ENCODE results near the gene NEBL. TPM values are rescaled to one million over a fixed set of nuclear protein-coding genes. Genes with fewer than 3 reads are reported as not detected.

The NEBL gene
- total RNA-seq, 1 experiment from 2014 or later: 11.5 TPM

DNA sequence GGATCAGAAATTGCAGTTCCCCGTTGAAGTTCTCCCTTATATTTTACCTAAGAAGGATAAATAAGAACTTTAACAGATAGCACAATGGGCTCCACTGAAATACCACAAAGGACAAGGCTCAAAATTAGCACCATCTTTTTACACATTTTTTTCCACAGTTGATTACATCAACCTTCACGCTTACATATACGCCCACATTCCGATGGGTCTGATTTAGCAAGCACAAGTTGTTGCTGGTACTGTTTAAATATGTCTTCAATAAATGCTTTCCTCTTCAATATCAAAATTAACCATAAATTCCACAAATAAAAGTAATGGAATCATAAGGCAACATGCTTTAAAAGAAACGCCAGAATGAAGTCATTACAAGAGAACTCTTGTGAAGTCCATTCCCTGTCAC lies 79.5 kb downstream of the NEBL start:
- Histone ChIP-seq H3K9me3 (ENCODE audit: low read depth, low read length, poor library complexity, severe bottlenecking) (no peaks in the 10 kb centered on the region), H3K4me3 (ENCODE audit: low read depth, low read length, poor library complexity, severe bottlenecking) (no peak overlapping the region), H3K27me3 (replicated peaks; ENCODE audit: insufficient read depth, low read depth, low read length, poor library complexity) (no peaks in the 10 kb centered on the region), H3K36me3 (ENCODE audit: insufficient read depth, low read length, poor library complexity, severe bottlenecking) (no peaks in the 10 kb centered on the region), H3K4me1 (ENCODE audit: insufficient read depth, low read length, poor library complexity, severe bottlenecking) (no peaks in the 10 kb centered on the region), H3K27ac (ENCODE audit: low read depth, low read length, poor library complexity, severe bottlenecking) (no peak overlapping the region)
- ChIA-PET POLR2A (ENCODE audit: low non-redundant PET) (no interaction called here), CTCF (no interaction called here)
- intact Hi-C loops (cut with micrococcal nuclease; ENCODE audit: unreplicated experiment): no loop called here
- no TSS peak for BruUV-seq (replicated peaks)
- no peak for DNase-seq (ENCODE audit: low spot score)
- TF ChIP-seq, protein P1, sequence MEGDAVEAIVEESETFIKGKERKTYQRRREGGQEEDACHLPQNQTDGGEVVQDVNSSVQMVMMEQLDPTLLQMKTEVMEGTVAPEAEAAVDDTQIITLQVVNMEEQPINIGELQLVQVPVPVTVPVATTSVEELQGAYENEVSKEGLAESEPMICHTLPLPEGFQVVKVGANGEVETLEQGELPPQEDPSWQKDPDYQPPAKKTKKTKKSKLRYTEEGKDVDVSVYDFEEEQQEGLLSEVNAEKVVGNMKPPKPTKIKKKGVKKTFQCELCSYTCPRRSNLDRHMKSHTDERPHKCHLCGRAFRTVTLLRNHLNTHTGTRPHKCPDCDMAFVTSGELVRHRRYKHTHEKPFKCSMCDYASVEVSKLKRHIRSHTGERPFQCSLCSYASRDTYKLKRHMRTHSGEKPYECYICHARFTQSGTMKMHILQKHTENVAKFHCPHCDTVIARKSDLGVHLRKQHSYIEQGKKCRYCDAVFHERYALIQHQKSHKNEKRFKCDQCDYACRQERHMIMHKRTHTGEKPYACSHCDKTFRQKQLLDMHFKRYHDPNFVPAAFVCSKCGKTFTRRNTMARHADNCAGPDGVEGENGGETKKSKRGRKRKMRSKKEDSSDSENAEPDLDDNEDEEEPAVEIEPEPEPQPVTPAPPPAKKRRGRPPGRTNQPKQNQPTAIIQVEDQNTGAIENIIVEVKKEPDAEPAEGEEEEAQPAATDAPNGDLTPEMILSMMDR (conservative IDR thresholded peaks at IDR 0.05; ENCODE audit: low read depth, low read length): no peak
- no peak for TF ChIP-seq EZH2 (IDR thresholded peaks at IDR 0.05; ENCODE audit: borderline replicate concordance, low read depth, low read length, poor library complexity, severe bottlenecking)

DNA sequence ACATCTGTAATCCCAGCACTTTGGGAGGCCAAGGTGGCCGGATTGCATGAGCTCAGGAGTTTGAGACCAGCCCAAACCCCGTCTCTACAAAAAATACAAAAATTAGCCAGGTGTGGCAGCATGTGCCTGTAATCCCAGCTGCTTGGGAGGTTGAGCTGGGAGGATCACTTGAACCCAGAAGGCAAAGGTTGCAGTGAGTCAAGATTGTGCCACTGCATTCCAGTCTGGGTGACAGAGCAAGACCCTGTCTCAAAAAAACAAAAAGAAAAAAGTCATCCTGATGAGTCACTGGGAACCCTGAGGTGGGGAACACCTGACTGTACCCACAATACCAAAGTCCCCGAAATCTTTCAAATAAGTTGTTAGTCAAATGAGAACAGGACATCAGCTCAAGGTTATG lies 80.0 kb downstream of the NEBL start:
- intact Hi-C loops (cut with micrococcal nuclease; ENCODE audit: unreplicated experiment): no loop called here
- no peaks in the 10 kb centered on the region for H3K27me3 ChIP-seq (replicated peaks; ENCODE audit: insufficient read depth, low read depth, low read length, poor library complexity)
- H3K4me1 ChIP-seq (ENCODE audit: insufficient read depth, low read length, poor library complexity, severe bottlenecking): no peaks in the 10 kb centered on the region
- no peak overlapping the region for H3K4me3 ChIP-seq (ENCODE audit: low read depth, low read length, poor library complexity, severe bottlenecking)
- DNase-seq (ENCODE audit: low spot score): no peak
- ChIA-PET POLR2A (ENCODE audit: low non-redundant PET) (no interaction called here), CTCF (no interaction called here)
- no TSS peak for BruUV-seq (replicated peaks)
- H3K36me3 ChIP-seq (ENCODE audit: insufficient read depth, low read length, poor library complexity, severe bottlenecking): no peaks in the 10 kb centered on the region
- TF ChIP-seq, protein P1 (conservative IDR thresholded peaks at IDR 0.05; ENCODE audit: low read depth, low read length): no peak
- no peak for TF ChIP-seq EZH2 (IDR thresholded peaks at IDR 0.05; ENCODE audit: borderline replicate concordance, low read depth, low read length, poor library complexity, severe bottlenecking)
- no peaks in the 10 kb centered on the region for H3K9me3 ChIP-seq (ENCODE audit: low read depth, low read length, poor library complexity, severe bottlenecking)
- no peak overlapping the region for H3K27ac ChIP-seq (ENCODE audit: low read depth, low read length, poor library complexity, severe bottlenecking)

DNA sequence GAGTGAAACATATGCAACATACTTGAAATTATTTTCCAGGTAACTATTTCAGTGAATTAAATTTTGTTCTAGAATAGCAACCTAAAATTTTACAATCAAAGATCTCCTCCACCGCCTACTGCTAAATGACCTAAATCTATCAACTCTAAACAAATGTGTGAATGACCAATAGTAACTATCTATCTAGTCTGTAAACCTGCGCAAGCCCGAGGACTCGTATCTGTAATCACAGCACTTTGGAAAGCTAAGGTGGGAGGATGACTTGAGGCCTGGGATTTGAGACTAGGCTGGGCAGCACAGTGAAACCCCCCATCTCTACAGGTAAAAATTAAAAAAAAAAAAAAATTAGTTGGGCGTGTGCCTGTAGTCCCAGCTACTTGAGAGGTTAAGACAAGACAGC lies 83.0 kb downstream of the NEBL start:
- Histone ChIP-seq H3K36me3 (ENCODE audit: insufficient read depth, low read length, poor library complexity, severe bottlenecking) (no peaks in the 10 kb centered on the region), H3K4me1 (ENCODE audit: insufficient read depth, low read length, poor library complexity, severe bottlenecking) (no peaks in the 10 kb centered on the region), H3K4me3 (ENCODE audit: low read depth, low read length, poor library complexity, severe bottlenecking) (no peak overlapping the region), H3K9me3 (ENCODE audit: low read depth, low read length, poor library complexity, severe bottlenecking) (no peaks in the 10 kb centered on the region), H3K27ac (ENCODE audit: low read depth, low read length, poor library complexity, severe bottlenecking) (no peak overlapping the region), H3K27me3 (replicated peaks; ENCODE audit: insufficient read depth, low read depth, low read length, poor library complexity) (no peaks in the 10 kb centered on the region)
- DNase-seq (ENCODE audit: low spot score): no peak
- POLR2A ChIA-PET (ENCODE audit: low non-redundant PET): no interaction called here
- intact Hi-C loops (cut with micrococcal nuclease; ENCODE audit: unreplicated experiment): no loop called here
- TF ChIP-seq EZH2 (IDR thresholded peaks at IDR 0.05; ENCODE audit: borderline replicate concordance, low read depth, low read length, poor library complexity, severe bottlenecking): no peak
- TF ChIP-seq, protein P1 (conservative IDR thresholded peaks at IDR 0.05; ENCODE audit: low read depth, low read length): no peak
- BruUV-seq (replicated peaks): no TSS peak
- CTCF ChIA-PET: no interaction called here

Data from A673 (cell line).